GM19328 (cell line): Measurements from ENCODE around the gene IGFBP2.

Experiments used
- ATAC-seq: cut with Tn5 transposase; IDR thresholded peaks from one replicate; pipeline ENCODE4 v1.9.1; 2021; ENCODE audit warnings: mild to moderate bottlenecking, moderate library complexity; ENCODE audit not compliant: unreplicated experiment

IGFBP2 gene

DNA sequence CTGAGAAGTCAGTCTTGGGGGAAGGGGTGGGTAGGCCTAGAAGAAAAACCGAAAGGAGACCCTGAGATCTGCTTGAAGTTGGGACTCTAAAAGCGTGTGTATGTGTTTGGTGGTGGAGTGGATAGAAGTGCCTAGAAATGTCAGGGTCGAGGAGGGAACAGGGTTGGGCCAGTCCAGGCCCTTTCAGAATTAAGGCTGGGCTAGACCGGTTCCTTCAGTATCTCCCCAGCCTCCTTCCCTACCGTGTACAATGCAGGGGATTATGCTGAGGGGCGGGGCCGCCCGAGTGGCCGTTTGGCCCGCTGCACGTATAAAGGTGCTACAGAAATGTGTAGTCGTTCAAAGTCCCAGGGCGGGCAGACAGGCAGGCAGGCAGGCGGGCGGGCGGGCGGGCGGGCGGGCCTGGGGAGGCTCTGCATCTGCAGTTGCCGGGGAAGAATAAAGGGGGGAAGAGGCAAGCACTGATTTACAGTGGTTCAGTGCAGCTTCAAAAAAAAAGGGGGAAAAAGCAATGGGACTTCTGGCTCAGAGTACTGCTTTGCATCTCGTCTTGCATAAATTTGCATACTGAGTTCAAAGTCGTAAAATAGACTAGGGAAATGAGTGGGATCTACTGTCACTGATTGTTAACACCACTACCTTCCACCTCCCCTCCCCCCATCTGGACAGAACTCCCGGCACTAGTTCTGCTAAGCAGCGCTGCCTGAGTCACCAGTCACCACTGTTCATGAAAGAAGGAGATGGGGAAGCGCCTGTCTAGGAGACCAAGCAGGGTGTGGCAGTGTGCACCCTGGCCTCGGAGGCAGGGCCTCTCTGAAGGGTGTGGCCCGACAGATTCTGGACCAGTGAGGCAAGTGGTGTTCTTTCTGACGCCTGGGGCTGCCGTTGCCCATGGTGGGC is 3.6 kb downstream of the IGFBP2 start:
- no peak for ATAC-seq

DNA sequence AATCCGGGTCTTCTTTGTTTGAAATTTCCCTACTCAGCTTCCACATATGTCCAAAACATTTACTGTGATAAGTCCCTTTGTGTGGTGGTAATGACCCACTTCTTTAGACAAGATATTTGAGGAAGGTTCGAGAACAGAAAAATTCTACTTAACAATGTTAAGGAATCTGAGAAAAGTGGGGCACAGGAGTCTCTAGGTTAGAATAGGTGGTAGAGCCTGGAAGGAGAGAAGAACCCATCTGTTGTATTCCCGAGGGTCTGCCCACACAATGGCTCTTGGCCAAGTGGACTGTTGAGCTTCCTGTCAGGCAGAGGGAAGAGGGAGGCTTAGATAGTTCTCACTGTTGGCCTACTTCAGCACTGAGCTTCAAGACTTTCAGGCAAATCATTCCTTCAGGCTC is 4.3 kb downstream of the IGFBP2 start:
- ATAC-seq: no peak

DNA sequence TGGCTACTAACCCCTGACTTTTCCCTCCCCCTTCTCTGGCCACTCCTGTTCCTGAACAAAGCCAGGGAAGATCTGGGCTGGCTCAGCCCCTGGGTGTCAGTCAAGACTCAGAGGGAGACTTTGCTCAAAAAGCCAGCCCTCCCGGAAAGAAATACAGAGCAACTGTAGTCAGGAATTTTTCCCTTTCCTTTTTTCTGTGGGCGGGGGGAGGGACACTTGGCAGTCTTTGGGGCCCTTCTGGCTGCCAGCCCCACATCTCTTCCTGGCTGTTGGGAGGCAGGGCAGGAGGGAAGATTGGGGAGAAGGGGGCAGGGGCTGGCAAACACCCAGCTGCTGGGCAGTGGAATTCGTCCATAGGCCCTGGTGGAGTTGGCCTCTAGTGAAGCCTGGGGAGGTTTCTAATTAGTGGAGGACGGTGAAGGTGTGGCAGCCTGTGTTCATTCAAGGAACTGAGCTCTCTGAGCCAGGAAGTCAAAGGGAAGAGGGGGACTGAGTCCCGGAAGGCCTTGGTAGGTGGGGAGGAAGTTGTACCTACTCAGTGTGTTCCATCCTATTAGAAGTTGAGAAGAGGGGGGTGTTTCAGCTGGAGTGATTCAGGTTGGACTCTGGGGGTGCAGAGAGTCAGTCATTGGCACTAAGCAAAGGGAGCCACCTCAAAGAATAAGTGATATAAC is 10.9 kb downstream of the IGFBP2 start:
- ATAC-seq: no peak

DNA sequence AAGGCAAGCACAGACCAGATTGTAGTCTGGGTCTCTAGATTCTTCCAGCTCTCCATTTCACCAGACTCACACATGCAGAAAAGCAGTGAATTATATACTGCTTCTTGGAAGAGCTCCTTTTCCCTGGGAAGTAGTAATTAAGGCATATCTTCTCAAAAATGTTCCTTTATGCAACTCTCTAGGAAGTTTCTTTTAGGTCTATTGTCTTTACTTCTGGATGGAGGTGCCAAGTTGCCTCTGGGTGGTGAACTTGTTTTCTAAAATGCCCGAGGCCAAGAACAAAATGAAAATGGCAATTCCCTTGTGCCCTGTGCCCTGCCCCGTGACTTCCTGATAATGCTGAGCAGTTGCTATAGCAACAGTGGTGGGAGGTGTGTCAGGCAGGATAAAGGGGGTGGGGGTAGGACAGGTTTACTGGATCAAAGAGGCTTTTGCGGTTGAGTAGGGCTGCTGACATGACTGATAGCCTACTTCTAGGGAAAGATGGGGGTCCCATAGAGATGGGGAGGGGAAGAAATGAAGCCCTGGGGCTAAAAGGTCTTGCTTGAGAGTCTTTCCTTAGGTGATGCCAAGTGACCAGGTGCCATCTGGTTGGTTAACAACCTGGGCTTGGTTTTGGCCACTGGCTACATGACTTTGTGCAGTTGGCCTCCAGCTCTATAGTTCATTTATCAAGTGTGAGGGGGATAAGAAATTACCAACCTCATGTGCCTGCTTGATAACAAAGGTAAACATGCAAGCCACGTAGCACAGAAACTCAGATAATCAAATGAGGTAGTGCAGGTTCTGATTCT is 11.8 kb downstream of the IGFBP2 start:
- ATAC-seq: no peak

- no peak for ATAC-seq
Observed at GRCh38 chr2:216645636-216645950, 12.4 kb downstream of the IGFBP2 start.

GRCh38 chr2:216646116-216646515 is 12.9 kb downstream of the IGFBP2 start:
- ATAC-seq: no peak

- no peak for ATAC-seq
Observed at GRCh38 chr2:216648105-216648504, 14.9 kb downstream of the IGFBP2 start.

DNA sequence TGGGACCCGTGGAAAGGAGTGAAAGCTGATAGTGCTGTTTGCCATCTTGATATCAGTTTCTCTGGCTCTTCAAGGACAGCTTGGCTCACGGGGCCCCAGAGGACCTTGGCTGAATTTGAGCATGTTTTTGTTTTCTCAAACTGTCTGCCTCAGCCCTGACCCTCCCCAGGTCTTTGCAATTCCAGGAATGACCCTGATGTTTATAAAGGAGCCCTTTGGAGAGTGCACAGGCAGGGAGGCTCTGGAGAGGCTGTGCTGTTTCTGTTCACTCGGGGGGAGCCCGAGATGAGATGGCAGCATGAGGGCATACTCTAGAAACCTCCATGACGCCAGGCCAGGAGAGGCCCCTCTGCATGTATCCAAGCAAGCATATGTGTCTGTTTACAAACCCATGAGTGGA is 16.4 kb downstream of the IGFBP2 start:
- no peak for ATAC-seq

DNA sequence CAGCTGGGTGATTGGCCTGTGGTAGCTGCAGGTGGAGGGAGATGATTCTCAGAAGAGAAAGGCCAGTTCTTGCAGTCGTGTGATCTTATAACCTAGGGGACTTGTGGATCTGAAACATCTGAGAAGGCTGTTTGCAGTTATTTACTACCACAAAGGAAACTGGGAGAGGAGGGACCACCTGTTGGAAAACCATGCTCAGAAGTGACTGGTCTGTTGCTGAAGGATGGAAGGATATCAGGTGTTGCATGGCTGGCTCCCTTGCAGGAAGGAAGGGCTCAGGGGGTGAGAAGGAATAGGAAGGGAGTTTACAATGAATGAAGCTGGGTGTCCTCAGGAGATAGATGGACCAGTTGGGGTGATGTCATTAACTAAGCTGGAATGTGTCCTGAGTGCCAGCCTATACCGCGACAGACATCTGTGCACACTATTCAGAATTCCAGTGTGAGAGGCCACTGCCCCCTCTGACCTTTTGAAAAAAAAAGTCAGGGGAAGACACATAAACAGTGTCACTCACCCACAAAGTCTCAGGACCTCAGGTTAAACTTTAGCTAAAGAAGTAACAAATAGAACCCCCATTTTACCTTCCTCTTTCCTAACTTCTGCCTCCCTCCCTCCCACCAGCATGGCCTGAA is 17.5 kb downstream of the IGFBP2 start:
- ATAC-seq: no peak

DNA sequence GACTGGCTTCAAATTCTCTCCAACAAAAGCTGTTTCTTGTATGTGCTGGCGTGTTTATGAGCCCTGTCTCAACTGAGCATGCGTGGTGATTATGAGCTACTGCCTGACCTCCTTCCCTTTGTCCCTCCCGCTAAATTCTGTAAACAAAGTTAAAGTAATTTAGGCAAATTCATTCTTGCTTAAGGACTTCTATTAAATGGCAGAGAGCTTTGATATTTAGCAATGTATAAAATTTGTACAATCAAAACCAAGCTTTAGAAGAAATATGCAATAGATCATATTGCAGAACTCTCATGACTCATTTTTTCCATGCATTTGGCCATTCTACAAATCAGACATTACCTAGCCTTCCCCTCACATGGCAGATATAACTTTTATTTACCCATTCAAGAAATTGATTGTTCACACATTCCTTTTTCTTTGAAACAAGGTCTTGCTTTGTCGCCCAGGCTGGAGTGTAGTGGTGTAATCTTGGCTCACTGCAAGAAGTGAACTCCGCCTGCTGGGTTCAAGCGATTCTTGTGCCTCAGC is 18.2 kb downstream of the IGFBP2 start:
- no peak for ATAC-seq

DNA sequence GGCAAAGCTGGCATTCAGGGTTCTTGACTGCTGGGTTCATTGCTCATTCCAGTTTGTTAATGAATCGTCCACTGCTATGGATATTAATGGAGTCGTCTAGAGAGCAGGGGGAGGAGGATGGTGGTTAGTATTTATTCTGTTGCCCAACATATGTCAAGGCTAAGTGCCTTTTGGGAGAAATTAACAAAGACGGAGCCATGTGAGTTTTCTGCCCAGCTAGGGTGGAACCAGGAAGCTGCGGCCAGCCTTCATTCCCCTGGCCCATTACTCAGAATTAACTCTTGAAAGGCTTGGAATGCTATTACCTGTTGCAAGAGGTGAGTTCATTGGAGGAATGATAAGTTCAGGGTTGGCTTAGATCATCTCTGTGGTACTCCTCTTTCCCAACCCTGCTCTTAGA is 19.3 kb downstream of the IGFBP2 start:
- no peak for ATAC-seq

DNA sequence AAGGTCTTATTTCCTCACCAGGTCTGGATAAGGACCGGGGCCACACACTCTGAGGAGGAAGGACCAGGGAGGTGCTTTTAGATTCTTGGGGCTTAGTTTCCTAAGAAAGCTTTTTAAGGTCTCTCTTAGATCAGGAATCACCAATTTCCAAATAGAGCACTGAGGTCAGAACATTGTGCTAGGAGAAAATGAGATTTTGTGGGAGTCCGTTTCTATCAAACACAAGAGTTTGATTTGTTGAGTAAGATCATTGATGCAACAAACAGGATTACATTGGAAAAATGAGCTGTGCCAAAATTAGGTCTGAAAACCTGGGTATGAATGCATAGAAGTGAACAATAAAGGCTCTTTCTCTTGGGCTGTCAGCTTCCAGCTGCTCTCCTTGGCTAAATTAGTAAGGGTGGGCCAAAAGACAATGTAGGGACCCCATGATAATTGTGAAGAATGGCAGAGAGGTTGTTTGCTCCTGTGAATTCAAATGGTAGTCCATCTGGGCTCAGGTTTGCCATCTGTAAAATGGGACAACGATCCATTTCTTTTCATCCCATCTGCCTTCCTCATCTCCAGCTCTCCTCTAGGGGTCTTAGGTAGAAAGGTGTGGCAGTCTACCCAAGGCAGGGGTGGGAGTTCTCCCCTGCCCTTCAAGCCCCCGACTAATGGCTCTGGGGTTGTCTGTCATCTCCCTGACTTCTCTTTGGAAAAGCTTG is 20.0 kb downstream of the IGFBP2 start:
- ATAC-seq: no peak

DNA sequence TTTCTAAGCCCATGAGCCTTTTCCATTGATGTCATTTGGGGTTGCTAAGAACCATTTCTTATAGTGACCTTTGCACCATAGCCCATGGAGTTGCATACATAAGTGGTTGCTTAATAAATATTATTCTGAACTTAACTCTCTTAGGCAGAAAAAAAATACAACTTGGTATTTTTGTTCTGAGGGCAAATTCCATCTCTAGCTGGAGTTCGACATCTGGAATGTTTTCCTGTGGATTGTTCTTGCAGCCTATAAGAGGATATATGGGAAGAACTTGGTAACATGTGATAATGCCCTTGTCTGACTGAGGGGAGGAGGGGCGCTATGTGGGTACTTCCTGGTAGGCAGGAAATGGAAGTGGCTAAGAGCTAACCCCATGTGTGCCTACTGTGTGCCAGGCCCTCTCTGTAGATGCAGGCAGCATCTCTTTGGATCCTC is 20.7 kb downstream of the IGFBP2 start:
- no peak for ATAC-seq

- ATAC-seq: no peak
Observed at GRCh38 chr2:216654528-216655052, 21.4 kb downstream of the IGFBP2 start.

DNA sequence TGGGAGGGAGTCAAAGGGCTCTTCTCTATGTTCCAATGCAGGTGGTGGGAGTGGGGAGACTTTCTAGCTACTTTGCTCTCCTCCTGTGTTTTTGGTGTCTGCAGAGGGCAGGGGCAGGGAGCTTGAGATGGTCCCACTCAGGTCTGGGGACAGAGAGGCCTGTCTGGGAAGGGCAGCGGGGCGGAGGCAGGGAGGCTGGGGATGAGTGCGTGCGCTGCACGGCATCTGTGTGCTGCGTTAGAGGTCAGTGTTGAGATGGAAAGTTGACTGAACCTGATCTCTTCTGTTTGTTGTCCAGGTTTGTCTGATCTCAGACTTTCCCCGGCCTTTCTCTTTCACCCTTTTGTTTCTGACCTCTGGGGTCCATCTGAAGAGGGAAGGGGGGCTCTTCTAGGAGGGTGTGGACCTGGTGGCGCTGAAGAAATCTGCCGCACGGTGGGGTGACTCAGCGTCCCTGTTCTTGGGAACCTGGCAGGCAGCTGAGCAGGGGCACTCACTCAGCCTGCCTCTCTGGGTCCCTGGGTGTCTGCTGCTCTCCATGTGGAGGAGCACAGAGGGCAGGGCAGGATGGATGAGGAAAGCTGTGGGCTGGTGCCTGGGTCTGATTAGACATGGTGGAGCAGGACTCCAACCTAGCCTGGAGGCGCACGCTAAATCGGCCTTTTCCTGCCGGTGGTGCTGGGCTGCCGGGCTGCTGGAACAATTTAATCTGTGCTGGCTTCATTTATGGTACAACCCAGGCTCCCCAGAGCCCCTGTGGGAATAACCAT is 24.1 kb downstream of the IGFBP2 start:
- no peak for ATAC-seq

GRCh38 chr2:216657980-216658379 is 24.8 kb downstream of the IGFBP2 start:
- no peak for ATAC-seq

DNA sequence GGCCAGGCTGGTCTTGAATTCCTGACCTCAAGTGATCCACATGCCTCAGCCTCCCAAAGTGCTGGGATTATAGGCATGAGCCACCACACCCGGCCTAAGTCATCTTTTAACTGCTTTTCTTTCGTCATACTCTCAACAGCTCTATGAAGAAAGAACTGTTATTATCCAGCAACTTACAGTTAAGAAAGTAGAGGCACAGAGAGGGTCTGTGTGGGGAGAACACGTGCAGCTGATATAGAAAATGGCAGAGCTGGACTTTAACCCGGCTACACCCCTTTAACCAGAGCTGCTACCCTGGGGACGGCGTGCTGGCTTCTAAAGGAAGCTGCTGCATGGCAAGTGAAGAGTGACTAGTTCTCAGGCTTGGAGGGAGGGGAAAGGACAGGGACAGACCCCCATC is 25.5 kb downstream of the IGFBP2 start:
- ATAC-seq: no peak

DNA sequence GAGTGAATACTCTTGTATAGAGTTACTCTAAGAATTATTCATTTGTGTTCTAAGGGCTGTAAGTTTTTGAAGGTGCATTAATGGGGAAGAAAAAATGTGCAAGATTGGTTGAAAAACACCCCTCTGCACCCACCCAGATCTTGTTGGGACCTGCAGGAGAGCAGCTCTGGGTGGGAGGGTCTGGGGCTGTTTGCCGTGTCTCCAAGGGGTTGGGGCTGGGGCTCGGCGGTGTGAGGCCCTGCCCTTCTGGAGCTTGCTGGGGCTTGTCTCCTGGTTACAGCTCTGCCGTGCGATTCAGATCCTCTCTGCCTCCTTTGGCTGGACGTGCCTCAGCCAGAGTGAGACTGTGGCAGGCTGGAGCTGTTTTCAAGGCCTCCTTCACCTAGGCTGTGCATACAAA is 26.1 kb downstream of the IGFBP2 start:
- no peak for ATAC-seq

GRCh38 chr2:216660496-216660895 is 27.3 kb downstream of the IGFBP2 start:
- no peak for ATAC-seq
